ENCODE data around the gene TNFAIP8L3. TPM values are rescaled to one million over a fixed set of nuclear protein-coding genes. Genes with fewer than 3 reads are reported as not detected.
"Not testable (repeated sequence)": the region's sequence is repeated elsewhere in the genome, so short reads cannot be mapped to it uniquely, and the experiment has no call there.

TNFAIP8L3 gene
- total and polyA plus RNA-seq, 2 donors: 0.47 to 4.7 TPM

- DNase-seq (ENCODE audit: low read depth in 6 of 9, low spot score in 9 of 9): no peak
- H3K27me3 ChIP-seq (ENCODE audit: control insufficient read depth in 2 of 2, insufficient read depth in 1 of 2, low read length in 1 of 2): no peaks in the 10 kb centered on the region
- H3K4me3 ChIP-seq (ENCODE audit: low read length in 2 of 2): no peak overlapping the region
- H3K36me3 ChIP-seq (ENCODE audit: control insufficient read depth in 2 of 2, insufficient read depth in 2 of 2, low read length in 1 of 2): no peaks in the 10 kb centered on the region
- no peaks in the 10 kb centered on the region for H3K4me1 ChIP-seq (ENCODE audit: control insufficient read depth in 2 of 2, insufficient read depth in 2 of 2, low read length in 2 of 2)
- H3K9me3 ChIP-seq (ENCODE audit: control insufficient read depth in 2 of 2, insufficient read depth in 1 of 2, low read length in 1 of 2): no peaks in the 10 kb centered on the region
- 79% methylated on average over 7 of the region's 7 CpGs for WGBS
- no peak overlapping the region for H3K27ac ChIP-seq (ENCODE audit: low read depth in 1 of 2, low read length in 1 of 2)
Observed at GRCh38 chr15:51133140-51133765, 38.5 kb upstream of the TNFAIP8L3 start.

GRCh38 chr15:51132384-51133139, 37.9 kb upstream of the TNFAIP8L3 start:
- Histone ChIP-seq H3K9me3 (ENCODE audit: control insufficient read depth in 2 of 2, insufficient read depth in 1 of 2, low read length in 1 of 2) (no peaks in the 10 kb centered on the region), H3K27ac (ENCODE audit: low read depth in 1 of 2, low read length in 1 of 2) (no peak overlapping the region), H3K36me3 (ENCODE audit: control insufficient read depth in 2 of 2, insufficient read depth in 2 of 2, low read length in 1 of 2) (no peaks in the 10 kb centered on the region), H3K27me3 (ENCODE audit: control insufficient read depth in 2 of 2, insufficient read depth in 1 of 2, low read length in 1 of 2) (no peaks in the 10 kb centered on the region), H3K4me3 (ENCODE audit: low read length in 2 of 2) (no peak overlapping the region), H3K4me1 (ENCODE audit: control insufficient read depth in 2 of 2, insufficient read depth in 2 of 2, low read length in 2 of 2) (no peaks in the 10 kb centered on the region)
- 81% methylated on average over 6 of the region's 6 CpGs for WGBS
- DNase-seq (ENCODE audit: low read depth in 6 of 9, low spot score in 9 of 9): no peak

- H3K4me1 ChIP-seq (ENCODE audit: control insufficient read depth in 2 of 2, insufficient read depth in 2 of 2, low read length in 2 of 2): no peaks in the 10 kb centered on the region
- no peak overlapping the region for H3K4me3 ChIP-seq (ENCODE audit: low read length in 2 of 2)
- no peaks in the 10 kb centered on the region for H3K9me3 ChIP-seq (ENCODE audit: control insufficient read depth in 2 of 2, insufficient read depth in 1 of 2, low read length in 1 of 2)
- no peak overlapping the region for H3K27ac ChIP-seq (ENCODE audit: low read depth in 1 of 2, low read length in 1 of 2)
- 78% methylated on average over 4 of the region's 4 CpGs for WGBS
- H3K36me3 ChIP-seq (ENCODE audit: control insufficient read depth in 2 of 2, insufficient read depth in 2 of 2, low read length in 1 of 2): no peaks in the 10 kb centered on the region
- DNase-seq (ENCODE audit: low read depth in 6 of 9, low spot score in 9 of 9): no peak
- no peaks in the 10 kb centered on the region for H3K27me3 ChIP-seq (ENCODE audit: control insufficient read depth in 2 of 2, insufficient read depth in 1 of 2, low read length in 1 of 2)
Observed at GRCh38 chr15:51131596-51132290, 37.0 kb upstream of the TNFAIP8L3 start.

- no peak for DNase-seq (ENCODE audit: low read depth in 6 of 9, low spot score in 9 of 9)
- Histone ChIP-seq H3K9me3 (ENCODE audit: control insufficient read depth in 2 of 2, insufficient read depth in 1 of 2, low read length in 1 of 2) (no peaks in the 10 kb centered on the region), H3K4me3 (ENCODE audit: low read length in 2 of 2) (no peak overlapping the region), H3K4me1 (ENCODE audit: control insufficient read depth in 2 of 2, insufficient read depth in 2 of 2, low read length in 2 of 2) (no peaks in the 10 kb centered on the region), H3K27me3 (ENCODE audit: control insufficient read depth in 2 of 2, insufficient read depth in 1 of 2, low read length in 1 of 2) (no peaks in the 10 kb centered on the region), H3K27ac (ENCODE audit: low read depth in 1 of 2, low read length in 1 of 2) (no peak overlapping the region), H3K36me3 (ENCODE audit: control insufficient read depth in 2 of 2, insufficient read depth in 2 of 2, low read length in 1 of 2) (no peaks in the 10 kb centered on the region)
- WGBS: 96% methylated on average over 1 of the region's 1 CpG
Observed at GRCh38 chr15:51130344-51130743, 35.6 kb upstream of the TNFAIP8L3 start.

GRCh38 chr15:51129535-51130188, 35.0 kb upstream of the TNFAIP8L3 start:
- Histone ChIP-seq H3K27me3 (ENCODE audit: control insufficient read depth in 2 of 2, insufficient read depth in 1 of 2, low read length in 1 of 2) (no peaks in the 10 kb centered on the region), H3K4me1 (ENCODE audit: control insufficient read depth in 2 of 2, insufficient read depth in 2 of 2, low read length in 2 of 2) (no peaks in the 10 kb centered on the region)
- 96% methylated on average over 5 of the region's 5 CpGs for WGBS

GRCh38 chr15:51128701-51129100, 34.0 kb upstream of the TNFAIP8L3 start:
- DNase-seq (ENCODE audit: low read depth in 6 of 9, low spot score in 9 of 9): no peak
- Histone ChIP-seq H3K4me3 (ENCODE audit: low read length in 2 of 2) (no peak overlapping the region), H3K4me1 (ENCODE audit: control insufficient read depth in 2 of 2, insufficient read depth in 2 of 2, low read length in 2 of 2) (no peaks in the 10 kb centered on the region), H3K9me3 (ENCODE audit: control insufficient read depth in 2 of 2, insufficient read depth in 1 of 2, low read length in 1 of 2) (no peaks in the 10 kb centered on the region), H3K27ac (ENCODE audit: low read depth in 1 of 2, low read length in 1 of 2) (no peak overlapping the region), H3K36me3 (ENCODE audit: control insufficient read depth in 2 of 2, insufficient read depth in 2 of 2, low read length in 1 of 2) (no peaks in the 10 kb centered on the region), H3K27me3 (ENCODE audit: control insufficient read depth in 2 of 2, insufficient read depth in 1 of 2, low read length in 1 of 2) (no peaks in the 10 kb centered on the region)
- 96% methylated on average over 2 of the region's 2 CpGs for WGBS

More at GRCh38 chr15:51129535-51130188, 35.0 kb upstream of the TNFAIP8L3 start:
- DNase-seq (ENCODE audit: low read depth in 6 of 9, low spot score in 9 of 9): no peak
- Histone ChIP-seq H3K27ac (ENCODE audit: low read depth in 1 of 2, low read length in 1 of 2) (no peak overlapping the region), H3K4me3 (ENCODE audit: low read length in 2 of 2) (no peak overlapping the region), H3K9me3 (ENCODE audit: control insufficient read depth in 2 of 2, insufficient read depth in 1 of 2, low read length in 1 of 2) (no peaks in the 10 kb centered on the region), H3K36me3 (ENCODE audit: control insufficient read depth in 2 of 2, insufficient read depth in 2 of 2, low read length in 1 of 2) (no peaks in the 10 kb centered on the region)

GRCh38 chr15:51126842-51127241, 32.1 kb upstream of the TNFAIP8L3 start:
- no peaks in the 10 kb centered on the region for H3K36me3 ChIP-seq (ENCODE audit: control insufficient read depth in 2 of 2, insufficient read depth in 2 of 2, low read length in 1 of 2)
- H3K4me3 ChIP-seq (ENCODE audit: low read length in 2 of 2): no peak overlapping the region
- H3K27ac ChIP-seq (ENCODE audit: low read depth in 1 of 2, low read length in 1 of 2): no peak overlapping the region
- WGBS: 27% methylated on average over 3 of the region's 3 CpGs
- no peaks in the 10 kb centered on the region for H3K27me3 ChIP-seq (ENCODE audit: control insufficient read depth in 2 of 2, insufficient read depth in 1 of 2, low read length in 1 of 2)
- no peaks in the 10 kb centered on the region for H3K4me1 ChIP-seq (ENCODE audit: control insufficient read depth in 2 of 2, insufficient read depth in 2 of 2, low read length in 2 of 2)
- no peaks in the 10 kb centered on the region for H3K9me3 ChIP-seq (ENCODE audit: control insufficient read depth in 2 of 2, insufficient read depth in 1 of 2, low read length in 1 of 2)
- DNase-seq (ENCODE audit: low read depth in 6 of 9, low spot score in 9 of 9): no peak

GRCh38 chr15:51123002-51123401, 28.3 kb upstream of the TNFAIP8L3 start:
- not testable (repeated sequence) for H3K27me3 ChIP-seq (ENCODE audit: control insufficient read depth in 2 of 2, insufficient read depth in 1 of 2, low read length in 1 of 2); H3K4me1 ChIP-seq (ENCODE audit: control insufficient read depth in 2 of 2, insufficient read depth in 2 of 2, low read length in 2 of 2); H3K27ac ChIP-seq (ENCODE audit: low read depth in 1 of 2, low read length in 1 of 2); DNase-seq (ENCODE audit: low read depth in 6 of 9, low spot score in 9 of 9); H3K4me3 ChIP-seq (ENCODE audit: low read length in 2 of 2); H3K36me3 ChIP-seq (ENCODE audit: control insufficient read depth in 2 of 2, insufficient read depth in 2 of 2, low read length in 1 of 2); H3K9me3 ChIP-seq (ENCODE audit: control insufficient read depth in 2 of 2, insufficient read depth in 1 of 2, low read length in 1 of 2)
